Spleen (tissue), 11 donors: ENCODE measurements around the gene CARS1. TPM values are rescaled to one million over a fixed set of nuclear protein-coding genes. Genes with fewer than 3 reads are reported as not detected.

Experiments used
- DNase-seq: peaks from one replicate; pipeline ENCODE4 v3.0.0-alpha.2; 2020
- H3K27ac ChIP-seq, 8 donors: fragments of 200-600 bp; sonication (generic) in 7 of 8; 1 replicate in 4 of 8; 2 replicates in 4 of 8; pipeline versions ENCODE4 v1.5.0 to v1.8.0; 2016 to 2021; ENCODE audit warnings: inconsistent platforms in 4 of 8, mild to moderate bottlenecking in 4 of 8, moderate library complexity in 1 of 8
- H3K27me3 ChIP-seq, 7 donors: fragments of 200-600 bp; sonication (generic) in 6 of 7; replicated peaks in 1 of 7; 1 replicate in 4 of 7; 2 replicates in 3 of 7; pipeline versions ENCODE4 v1.5.0 to v1.8.0; 2016 to 2021; ENCODE audit warnings: inconsistent platforms in 3 of 7, mild to moderate bottlenecking in 1 of 7
- H3K36me3 ChIP-seq, 6 donors: fragments of 200-600 bp; sonication (generic) in 5 of 6; 1 replicate in 4 of 6; 2 replicates in 2 of 6; pipeline versions ENCODE4 v1.5.0 to v1.8.0; 2016 to 2021; ENCODE audit warnings: inconsistent platforms in 2 of 6
- H3K4me1 ChIP-seq, 6 donors: fragments of 200-600 bp; sonication (generic) in 5 of 6; 1 replicate in 3 of 6; 2 replicates in 3 of 6; pipeline versions ENCODE4 v1.5.0 to v1.8.0; 2016 to 2021; ENCODE audit warnings: inconsistent platforms in 3 of 6
- H3K4me3 ChIP-seq, 8 donors: fragments of 200-600 bp; sonication (generic) in 7 of 8; 1 replicate in 4 of 8; 2 replicates in 4 of 8; pipeline versions ENCODE4 v1.5.0 to v1.8.0; 2016 to 2021; ENCODE audit warnings: inconsistent platforms in 4 of 8, mild to moderate bottlenecking in 4 of 8, moderate library complexity in 2 of 8
- H3K9me3 ChIP-seq, 8 donors: fragments of 200-600 bp; sonication (generic) in 7 of 8; 1 replicate in 4 of 8; 2 replicates in 4 of 8; pipeline versions ENCODE4 v1.5.0 to v1.8.0; 2016 to 2021; ENCODE audit warnings: inconsistent platforms in 4 of 8
- POLR2A ChIP-seq, 3 donors: fragments of 450-650 bp; IDR thresholded peaks; one replicate each; pipeline ENCODE4 v1.5.1; 2017; ENCODE audit warnings: antibody characterized with exemption in 3 of 3, mild to moderate bottlenecking in 1 of 3
- POLR2AphosphoS5 ChIP-seq, 3 donors: sonication (generic); formaldehyde crosslinking; IDR thresholded peaks; one replicate each; pipeline ENCODE4 v1.5.1; 2017; ENCODE audit warnings: antibody characterized with exemption in 3 of 3
- WGBS, 5 donors: extraction: QIAGEN DNeasy Blood & Tissue Kit in 3 of 5; methylation state at CpG; one replicate each; pipeline versions ENCODE4 v1.1.5 to v1.1.7; 2013 to 2018; 5-methylcytosine and 5-hydroxymethylcytosine counted together
- intact Hi-C: fragments of 100-400 bp; cut with DNase I; formaldehyde crosslinking; loops from one replicate; pipeline ENCODE4 v1.15.0; 2023; ENCODE audit warnings: low total_unique reads
- polyA plus RNA-seq, 3 donors: library from polyadenylated mRNA; stranded (reverse); fragments of 200-250 nt; gene quantifications; one replicate each; pipeline ENCODE4 v1.2.1, GENCODE V29; 2013
- total RNA-seq, 7 donors: library from RNA; depleted of rRNA in 3 of 7; stranded (reverse); fragments of >200 nt in 3 of 7; fragmentation: NEBNext Ultra II Directional in 4 of 7; extraction: Animal tissue kit (Norgen Biotek cat#: 25700) in 4 of 7; gene quantifications; one replicate each; pipeline versions ENCODE4 v1.1.0 to v1.2.1, GENCODE V29; 2016 to 2021
- TF ChIP-seq, protein P1 (sequence below), 11 experiments: fragments of 200-600 bp in 7 of 11; fragments of 450-650 bp in 4 of 11; sonication (generic) in 4 of 11; IDR thresholded peaks in 8 of 11; conservative IDR thresholded peaks in 3 of 11; 1 replicate in 7 of 11; 2 replicates in 4 of 11; pipeline versions ENCODE4 v1.4.0 to v1.8.0; 2016 to 2021; ENCODE audit warnings: antibody characterized with exemption in 11 of 11, inconsistent platforms in 4 of 11, mild to moderate bottlenecking in 1 of 11
- donor health status: healthy with polysubstance abuse.
- donor health status: DM: no; HTN: no; CAD: no; lungs with moderate emphysema.
- donor health status: DM: no; HTN: no; CAD: no.
- donor health status: Bipolar disorder and iron deficiency.
- donor health status: healthy.
- donor health status: DM: no; HTN: no; CAD: no.
- donor health status: DM: yes; HTN: yes; CAD: no.

Gene CARS1
- total and polyA plus RNA-seq, 10 donors = 18.6 to 64.9 (median 37.5) TPM

DNA sequence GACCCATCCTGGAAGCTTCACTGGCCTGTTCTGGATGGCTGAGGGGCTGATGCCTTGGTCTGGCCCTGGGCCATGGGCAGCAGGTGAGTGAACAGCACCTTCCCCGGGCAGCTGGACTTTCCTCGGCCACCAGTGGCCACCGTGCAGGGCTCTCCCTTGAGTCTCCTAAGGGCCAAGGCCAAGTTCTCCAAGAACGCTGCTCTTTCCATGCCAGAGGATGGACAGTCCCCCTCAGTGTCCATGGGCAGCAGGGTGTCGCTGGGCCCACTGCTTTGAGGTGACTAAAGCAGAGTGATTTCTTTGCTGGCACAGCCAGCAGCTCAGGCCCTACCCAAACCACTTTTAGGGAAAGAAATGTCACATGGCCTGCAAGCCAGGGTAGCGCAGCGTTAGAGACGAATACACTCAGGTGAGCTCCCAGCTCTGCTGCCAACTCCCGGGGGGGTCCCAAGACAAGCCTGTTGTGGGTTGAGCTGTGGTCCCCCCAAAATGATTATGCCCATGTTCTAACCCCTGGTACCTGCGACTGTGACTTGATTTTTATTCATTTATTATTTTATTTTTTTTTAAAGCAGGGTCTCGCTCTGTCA is 3.3 kb upstream of the CARS1 start:
- Histone ChIP-seq H3K9me3 (no peaks in the 10 kb centered on the region), H3K27ac (no peak overlapping the region), H3K4me3 (no peak overlapping the region), H3K36me3 (no peaks in the 10 kb centered on the region), H3K4me1 (peaks cover 10 to 22% (median 19%) of the 10 kb centered on the region in 6 donors), H3K27me3 (no peaks in the 10 kb centered on the region)
- TF ChIP-seq, protein P1, sequence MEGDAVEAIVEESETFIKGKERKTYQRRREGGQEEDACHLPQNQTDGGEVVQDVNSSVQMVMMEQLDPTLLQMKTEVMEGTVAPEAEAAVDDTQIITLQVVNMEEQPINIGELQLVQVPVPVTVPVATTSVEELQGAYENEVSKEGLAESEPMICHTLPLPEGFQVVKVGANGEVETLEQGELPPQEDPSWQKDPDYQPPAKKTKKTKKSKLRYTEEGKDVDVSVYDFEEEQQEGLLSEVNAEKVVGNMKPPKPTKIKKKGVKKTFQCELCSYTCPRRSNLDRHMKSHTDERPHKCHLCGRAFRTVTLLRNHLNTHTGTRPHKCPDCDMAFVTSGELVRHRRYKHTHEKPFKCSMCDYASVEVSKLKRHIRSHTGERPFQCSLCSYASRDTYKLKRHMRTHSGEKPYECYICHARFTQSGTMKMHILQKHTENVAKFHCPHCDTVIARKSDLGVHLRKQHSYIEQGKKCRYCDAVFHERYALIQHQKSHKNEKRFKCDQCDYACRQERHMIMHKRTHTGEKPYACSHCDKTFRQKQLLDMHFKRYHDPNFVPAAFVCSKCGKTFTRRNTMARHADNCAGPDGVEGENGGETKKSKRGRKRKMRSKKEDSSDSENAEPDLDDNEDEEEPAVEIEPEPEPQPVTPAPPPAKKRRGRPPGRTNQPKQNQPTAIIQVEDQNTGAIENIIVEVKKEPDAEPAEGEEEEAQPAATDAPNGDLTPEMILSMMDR (IDR thresholded peaks at IDR 0.05 in 8 of 11, conservative IDR thresholded peaks at IDR 0.05 in 3 of 11) = no peak
- intact Hi-C loops = no loop called here
- WGBS, 5 donors = 87 to 95% (median 89%) methylated on average over 10 to 11 of the region's 11 CpGs
- no peak for DNase-seq

DNA sequence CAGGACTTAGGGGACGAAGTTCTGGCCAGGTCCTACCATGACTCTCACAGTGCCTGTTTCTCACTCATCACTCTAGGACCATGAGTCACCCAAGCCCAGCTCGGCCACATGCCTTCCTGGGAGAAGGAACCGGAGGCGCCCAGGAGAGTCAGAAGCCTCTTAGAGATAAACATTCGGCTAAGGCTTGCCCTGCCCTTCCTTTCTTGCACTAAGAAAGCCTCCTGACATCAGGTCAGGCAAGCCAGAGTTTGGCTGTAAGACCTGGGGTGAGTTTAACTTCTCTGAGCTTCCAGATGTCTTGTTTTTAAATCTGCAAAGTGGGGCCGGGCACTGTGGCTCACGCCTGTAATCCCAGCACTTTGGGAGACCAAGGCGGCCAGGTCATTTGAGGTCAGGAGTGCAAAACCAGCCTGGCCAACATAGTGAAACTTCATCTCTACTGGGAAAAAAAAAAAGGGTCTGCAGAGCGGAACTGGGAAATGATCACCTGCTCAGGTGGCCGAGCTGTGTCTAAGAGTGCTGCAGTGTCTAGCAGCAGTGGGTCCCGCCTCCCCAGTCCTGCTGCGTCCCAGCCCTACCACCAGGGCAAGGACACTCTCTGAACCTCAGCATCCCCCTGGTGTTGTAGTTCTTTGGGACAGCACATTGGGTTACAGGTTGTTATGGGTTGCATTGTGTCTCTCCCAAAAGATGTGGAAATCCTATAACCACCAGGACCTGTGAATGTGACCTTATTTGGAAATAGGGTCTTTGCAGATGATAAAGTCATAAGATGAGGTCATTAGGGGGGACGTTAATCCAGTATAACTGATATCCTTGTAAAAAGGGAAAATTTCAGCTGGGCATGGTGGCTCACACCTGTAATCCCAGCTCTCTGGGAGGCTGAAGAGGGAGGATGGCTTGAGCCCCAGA is 1.8 kb upstream of the CARS1 start:
- Histone ChIP-seq H3K9me3 (no peaks in the 10 kb centered on the region), H3K27me3 (no peaks in the 10 kb centered on the region), H3K36me3 (peaks cover 0 to 8% (median 3%) of the 10 kb centered on the region in 6 donors), H3K4me3 (no peak overlapping the region), H3K4me1 (peaks cover 10 to 37% (median 30%) of the 10 kb centered on the region in 6 donors), H3K27ac (no peak overlapping the region)
- DNase-seq = no peak
- intact Hi-C loops = no loop called here
- 81 to 92% (median 88%) methylated on average over 13 of the region's 13 CpGs for WGBS, 5 donors
- no peak for TF ChIP-seq POLR2A (IDR thresholded peaks at IDR 0.05)
- TF ChIP-seq, protein P1 (IDR thresholded peaks at IDR 0.05 in 8 of 11, conservative IDR thresholded peaks at IDR 0.05 in 3 of 11) = no peak
- TF ChIP-seq POLR2AphosphoS5 (IDR thresholded peaks at IDR 0.05) = no peak

DNA sequence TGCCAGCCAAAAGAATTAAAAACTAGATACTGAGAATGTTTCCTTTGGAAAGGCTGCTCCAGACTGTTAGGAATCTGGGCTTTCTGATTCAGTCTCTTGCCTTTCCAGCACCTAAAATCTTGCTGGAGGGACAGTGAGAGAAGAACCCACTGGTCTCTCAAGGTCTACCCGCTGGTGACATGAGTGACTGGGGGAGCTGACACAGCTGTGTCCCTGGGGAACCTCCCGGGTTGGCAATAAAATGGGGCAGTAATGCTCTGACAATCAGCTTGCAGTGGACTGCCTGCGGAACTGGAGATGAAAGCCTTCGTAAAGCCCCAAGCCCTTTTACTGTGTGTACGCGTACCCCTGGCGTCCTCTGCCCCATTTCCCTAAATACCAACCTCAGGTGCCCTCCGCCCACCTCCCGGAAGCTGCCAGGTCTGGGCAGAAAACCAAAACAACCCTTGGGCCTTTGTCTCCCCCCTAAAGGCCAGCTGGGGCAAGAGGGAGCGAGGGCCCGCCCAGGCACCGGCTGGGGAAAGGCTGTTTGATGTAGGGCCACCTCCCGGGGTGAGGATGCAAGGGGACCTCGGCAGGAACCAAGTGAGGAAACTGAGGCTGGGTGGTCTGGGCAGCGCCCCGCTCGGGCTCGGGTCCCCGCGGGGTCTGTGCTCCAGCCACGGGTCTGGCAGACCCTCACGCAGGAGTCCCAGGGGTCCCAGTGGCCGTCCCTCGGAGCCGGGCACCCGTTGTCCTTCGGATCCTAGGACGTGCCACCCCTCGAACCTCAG is 741 bp downstream of the CARS1 start:
- no peaks in the 10 kb centered on the region for H3K9me3 ChIP-seq
- H3K4me1 ChIP-seq = peaks cover 10 to 61% (median 44%) of the 10 kb centered on the region in 6 donors
- 2 to 7% (median 6%) methylated on average over 7 to 29 of the region's 29 CpGs for WGBS, 5 donors
- DNase-seq = no peak
- H3K27me3 ChIP-seq = no peaks in the 10 kb centered on the region
- TF ChIP-seq POLR2A (IDR thresholded peaks at IDR 0.05) = no peak
- TF ChIP-seq, protein P1 (IDR thresholded peaks at IDR 0.05 in 8 of 11, conservative IDR thresholded peaks at IDR 0.05 in 3 of 11) = no peak
- H3K36me3 ChIP-seq = peaks cover 0 to 25% (median 4%) of the 10 kb centered on the region in 6 donors
- intact Hi-C loops = no loop called here
- H3K4me3 ChIP-seq = peak overlapping the region; percentile 57 to 94 (median 82)
- peak overlapping the region in 7 of 8 donors; percentile 37 to 95 (median 82) for H3K27ac ChIP-seq
